HG03280 (cell line): ENCODE results near the gene DDX28.
A peak's percentile ranks its signal among the peaks of the same experiment; 100 is the strongest.

Experiments used
- ATAC-seq: cut with Tn5 transposase; IDR thresholded peaks from one replicate; pipeline ENCODE4 v1.9.1; 2021; ENCODE audit warnings: mild to moderate bottlenecking, moderate library complexity; ENCODE audit not compliant: unreplicated experiment

The DDX28 gene, protein sequence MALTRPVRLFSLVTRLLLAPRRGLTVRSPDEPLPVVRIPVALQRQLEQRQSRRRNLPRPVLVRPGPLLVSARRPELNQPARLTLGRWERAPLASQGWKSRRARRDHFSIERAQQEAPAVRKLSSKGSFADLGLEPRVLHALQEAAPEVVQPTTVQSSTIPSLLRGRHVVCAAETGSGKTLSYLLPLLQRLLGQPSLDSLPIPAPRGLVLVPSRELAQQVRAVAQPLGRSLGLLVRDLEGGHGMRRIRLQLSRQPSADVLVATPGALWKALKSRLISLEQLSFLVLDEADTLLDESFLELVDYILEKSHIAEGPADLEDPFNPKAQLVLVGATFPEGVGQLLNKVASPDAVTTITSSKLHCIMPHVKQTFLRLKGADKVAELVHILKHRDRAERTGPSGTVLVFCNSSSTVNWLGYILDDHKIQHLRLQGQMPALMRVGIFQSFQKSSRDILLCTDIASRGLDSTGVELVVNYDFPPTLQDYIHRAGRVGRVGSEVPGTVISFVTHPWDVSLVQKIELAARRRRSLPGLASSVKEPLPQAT

GRCh38 chr16:68022728-68023537 lies at the start of gene DDX28, which contains the start of gene DUS2:
Gene DDX28 (minus strand): TSS chr16:68023232. CDS start chr16:68023202, 30 bp downstream.
Gene DUS2 (plus strand): TSS chr16:68023284. CDS start chr16:68038024, 14,740 bp downstream.
- peak; percentile 80 for ATAC-seq

DNA sequence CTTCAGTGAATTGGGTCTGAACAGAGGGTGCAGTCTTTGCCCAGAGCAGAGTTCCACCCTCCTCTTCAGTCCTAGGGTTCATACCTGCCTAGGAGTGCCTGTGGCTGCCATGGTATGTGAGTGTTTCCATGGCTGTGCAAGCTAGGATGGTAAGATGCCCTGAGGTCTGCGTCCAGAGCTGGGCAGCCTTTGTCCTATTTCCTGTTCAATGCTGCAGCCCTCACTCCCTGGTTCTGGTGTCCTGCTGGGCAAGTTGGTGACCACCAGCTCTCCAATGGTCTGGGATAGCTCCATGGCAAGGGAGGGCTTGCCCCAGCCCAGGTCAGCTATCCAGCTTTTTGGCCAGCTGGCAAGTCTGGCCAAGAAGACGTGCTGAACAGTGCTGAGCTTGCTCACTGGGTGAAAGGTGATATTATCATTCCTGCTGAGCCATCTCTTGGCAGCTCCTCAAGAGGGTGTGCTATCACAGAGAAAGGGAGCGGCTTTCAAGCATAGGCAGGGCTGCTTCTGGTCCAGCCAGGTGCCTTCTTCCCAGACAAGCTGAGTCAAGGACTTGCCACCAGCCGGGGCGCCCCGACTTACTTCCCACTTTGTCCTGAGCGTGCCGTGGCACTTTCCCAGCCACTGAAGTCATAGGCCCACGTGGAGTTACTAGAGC lies 49.1 kb upstream of the DDX28 start:
- no peak for ATAC-seq

DNA sequence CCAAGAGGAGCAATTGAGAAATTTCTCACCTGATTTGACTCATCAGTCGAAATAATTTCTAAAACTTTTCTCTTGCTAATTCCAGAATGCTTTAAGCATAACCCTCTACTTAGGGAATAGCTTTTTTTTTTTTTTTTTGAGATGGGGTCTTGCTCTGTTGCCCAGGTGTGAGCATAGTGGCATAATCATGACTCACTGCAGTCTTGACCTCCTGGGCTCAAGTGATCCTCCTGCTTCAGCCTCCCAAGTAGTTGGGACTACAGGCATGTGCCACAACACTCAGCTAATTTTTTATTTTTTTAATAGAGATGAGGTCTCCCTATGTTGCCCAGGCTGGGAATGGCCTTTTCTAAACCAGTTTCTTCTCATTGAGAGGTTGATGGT lies 48.5 kb upstream of the DDX28 start:
- no peak for ATAC-seq

GRCh38 chr16:68070806-68071517 lies 47.9 kb upstream of the DDX28 start:
- no peak for ATAC-seq

DNA sequence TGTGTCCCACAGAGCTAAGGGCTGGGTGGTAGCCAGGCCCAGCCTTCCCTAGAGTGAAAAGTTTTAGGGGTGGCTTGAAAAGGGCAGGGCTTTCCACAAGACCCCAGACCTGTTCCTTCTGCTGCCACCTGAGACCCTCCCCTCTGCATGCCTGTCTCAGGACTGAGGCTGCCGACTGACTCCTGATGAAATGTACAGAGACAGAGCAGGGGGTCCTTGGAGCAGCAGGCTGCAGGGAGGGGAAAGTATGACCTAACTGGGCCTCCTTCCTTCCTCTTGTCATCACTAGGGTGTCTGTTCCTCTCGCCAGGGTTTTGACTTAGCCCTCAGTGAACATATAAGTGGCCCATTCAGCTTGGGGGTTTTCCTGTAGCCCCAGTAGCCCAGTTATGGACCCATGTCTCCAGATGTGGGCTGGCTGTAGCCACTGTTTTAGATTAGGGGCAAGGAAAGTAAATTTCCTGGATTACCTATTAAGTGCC lies 47.3 kb upstream of the DDX28 start:
- ATAC-seq: no peak

DNA sequence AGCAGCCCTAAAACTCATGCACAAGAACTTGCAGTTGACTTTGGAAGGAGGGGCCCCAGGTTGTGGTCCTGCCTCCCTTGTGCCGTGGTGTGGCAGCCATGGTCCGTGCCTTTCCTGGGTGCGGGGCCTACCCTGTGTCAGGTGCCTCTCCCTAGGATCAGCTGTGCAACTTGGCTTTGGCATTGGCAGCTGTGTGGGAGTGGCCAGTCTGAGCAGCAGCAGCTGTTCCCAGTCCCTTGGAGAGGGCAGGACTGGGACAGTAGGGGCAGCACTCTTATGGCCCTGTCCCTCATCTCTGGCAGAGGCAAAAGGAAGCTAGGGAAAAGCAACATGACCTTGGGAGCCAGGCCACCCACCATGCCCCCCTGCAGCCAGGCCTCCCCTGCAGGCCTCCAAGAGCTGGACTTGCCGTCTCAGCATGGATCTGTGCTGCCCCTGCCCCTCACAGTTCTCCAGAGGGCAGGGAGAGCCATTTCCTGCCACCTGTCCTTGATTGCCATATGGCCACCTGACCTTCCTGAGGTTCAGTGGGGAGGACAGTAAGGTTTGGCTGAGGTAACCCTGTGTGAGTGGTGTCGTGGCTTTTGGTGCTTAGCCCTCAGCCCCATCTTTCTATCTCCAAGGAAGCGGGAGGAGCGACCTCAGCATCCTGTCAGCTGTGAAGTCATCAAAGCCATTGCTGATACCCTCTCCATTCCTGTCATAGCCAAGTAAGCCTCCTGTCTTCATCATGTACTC lies 46.6 kb upstream of the DDX28 start:
- ATAC-seq: no peak

DNA sequence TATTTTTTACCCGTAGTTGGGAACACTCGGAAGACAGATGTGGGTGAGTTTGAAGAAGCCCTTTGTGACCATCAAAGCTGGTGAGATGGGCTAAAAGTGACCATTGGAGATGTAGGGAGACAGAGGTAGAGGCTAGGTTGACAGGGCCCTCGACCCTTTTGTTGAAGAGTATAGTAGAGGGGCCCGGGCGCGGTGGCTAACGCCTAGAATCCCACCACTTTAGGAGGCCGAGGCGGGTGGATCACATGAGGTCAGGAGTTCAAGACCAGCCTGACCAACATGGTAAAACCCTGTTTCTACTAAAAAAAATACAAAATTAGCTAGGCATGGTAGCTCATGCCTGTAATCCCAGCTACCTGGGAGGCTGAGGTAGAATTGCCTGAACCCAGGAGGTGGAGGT lies 45.9 kb upstream of the DDX28 start:
- ATAC-seq: no peak

DNA sequence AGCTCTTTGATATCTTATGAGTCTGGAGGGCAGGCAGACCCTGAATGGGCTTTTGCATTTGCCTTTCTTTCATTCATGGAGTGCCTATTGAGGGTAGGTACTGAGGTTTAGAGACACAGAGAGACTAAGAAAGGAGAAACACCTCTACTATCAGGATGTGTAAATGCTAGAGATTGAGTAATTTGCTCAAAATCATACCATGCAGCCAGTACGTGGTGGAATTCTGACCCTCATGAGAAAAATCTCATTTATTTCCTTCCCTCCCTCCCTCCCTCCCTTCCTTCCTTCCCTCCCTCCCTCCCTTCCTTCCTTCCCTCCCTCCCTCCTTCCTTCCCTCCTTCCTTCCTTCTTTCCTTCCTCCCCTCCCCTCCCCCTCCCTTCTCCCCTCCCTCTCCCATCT lies 43.7 kb upstream of the DDX28 start:
- ATAC-seq: no peak

DNA sequence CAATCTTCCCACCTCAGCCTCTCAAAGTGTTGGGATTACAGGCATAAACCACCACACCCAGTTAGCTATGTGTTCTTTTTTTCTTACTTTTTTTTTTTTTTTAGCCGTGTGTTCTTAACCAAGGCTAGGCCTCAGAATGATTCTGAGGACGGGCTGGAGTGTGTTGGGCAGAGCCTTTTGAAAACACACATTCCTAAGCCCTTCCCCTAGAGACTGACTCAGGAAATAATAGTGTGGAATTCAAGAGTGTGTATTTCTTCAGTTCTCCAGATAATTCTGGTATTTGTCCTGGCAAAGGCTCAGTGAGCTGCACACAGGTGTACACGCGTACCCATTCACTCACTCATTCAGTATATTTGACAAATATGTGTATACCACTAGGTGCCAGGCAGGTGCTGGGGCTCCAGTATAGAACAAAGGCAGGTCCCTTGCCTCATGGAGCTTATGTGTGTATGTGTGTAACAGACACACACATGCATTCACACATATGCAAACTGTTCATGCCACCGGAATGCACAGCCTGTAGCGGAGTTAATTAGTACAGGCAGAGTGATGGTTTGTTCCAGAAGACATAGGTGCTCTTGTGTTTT lies 42.8 kb upstream of the DDX28 start:
- no peak for ATAC-seq

GRCh38 chr16:68064791-68065365 lies 41.8 kb upstream of the DDX28 start:
- ATAC-seq: no peak

- ATAC-seq: no peak
Observed at GRCh38 chr16:68062910-68063393, 39.9 kb upstream of the DDX28 start.

DNA sequence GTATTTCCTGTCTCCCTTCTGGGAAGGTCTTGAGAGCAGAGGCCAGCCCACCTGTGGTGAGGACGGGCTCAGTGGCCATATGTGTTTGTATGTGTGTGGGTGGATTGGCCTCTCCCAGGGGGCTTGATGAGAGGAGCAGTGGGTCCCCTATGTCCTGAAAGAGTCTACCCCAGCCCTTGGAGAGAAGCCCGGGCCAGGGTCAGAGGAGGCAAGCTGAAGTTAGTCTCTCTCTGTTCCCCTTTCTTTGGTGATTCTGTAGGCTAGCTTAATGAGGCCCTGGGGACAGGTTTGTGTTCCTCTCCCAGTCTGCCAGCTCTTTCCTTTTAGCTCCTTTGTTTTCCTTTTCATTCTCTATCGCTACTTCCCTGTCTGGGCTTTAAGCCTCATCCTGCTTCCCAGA lies 38.4 kb upstream of the DDX28 start:
- ATAC-seq: no peak

GRCh38 chr16:68059804-68060203 lies 36.8 kb upstream of the DDX28 start:
- no peak for ATAC-seq

DNA sequence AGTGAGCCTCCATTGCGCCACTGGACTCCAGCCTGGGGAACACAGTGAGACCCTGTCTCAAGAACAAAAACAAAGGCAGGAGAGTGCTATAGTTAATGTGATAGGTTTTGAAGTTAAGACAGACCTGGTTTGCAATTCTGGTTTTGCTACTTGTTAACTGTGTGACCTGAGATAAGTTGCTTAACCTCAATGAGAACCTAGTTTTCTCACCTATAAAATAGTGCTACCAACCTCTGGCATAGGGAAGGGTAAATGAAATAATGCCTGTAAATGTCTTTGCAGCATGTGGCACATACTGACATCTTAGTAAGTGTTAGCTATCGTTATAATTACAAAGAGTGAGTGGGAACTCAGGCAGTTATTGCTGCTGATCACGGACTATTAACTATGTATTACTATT lies 32.4 kb upstream of the DDX28 start:
- no peak for ATAC-seq

GRCh38 chr16:68049449-68049848 lies 26.4 kb upstream of the DDX28 start:
- no peak for ATAC-seq

- ATAC-seq: no peak
Observed at GRCh38 chr16:68047987-68048386, 25.0 kb upstream of the DDX28 start.

- no peak for ATAC-seq
Observed at GRCh38 chr16:68046106-68046505, 23.1 kb upstream of the DDX28 start.

DNA sequence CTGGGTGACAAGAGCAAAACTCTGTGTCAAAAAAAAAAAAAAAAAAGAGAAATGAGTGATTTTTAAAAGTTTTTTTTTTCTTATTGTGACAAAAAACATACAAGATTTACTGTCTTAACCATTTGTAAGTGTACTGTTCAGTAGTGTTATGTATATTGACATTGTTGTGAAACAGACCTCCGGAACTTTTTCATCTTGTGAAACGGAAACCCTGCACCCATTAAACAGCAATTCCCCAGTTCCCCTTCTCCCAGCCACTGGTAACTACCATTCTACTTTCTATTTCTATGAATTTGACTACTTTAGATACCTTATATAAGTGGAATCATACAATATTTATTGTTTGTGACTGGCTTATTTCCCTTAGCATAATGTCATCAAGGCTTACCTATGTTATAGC lies 18.8 kb upstream of the DDX28 start:
- ATAC-seq: no peak
